HG03575 (cell line): ENCODE results near the gene LRRC10B.

ENCODE experiments used
- ATAC-seq: cut with Tn5 transposase; IDR thresholded peaks from one replicate; pipeline ENCODE4 v1.9.1; 2021; ENCODE audit not compliant: unreplicated experiment, insufficient number of reproducible peaks, low FRiP score; ENCODE audit errors: extremely low read depth

The LRRC10B gene

DNA sequence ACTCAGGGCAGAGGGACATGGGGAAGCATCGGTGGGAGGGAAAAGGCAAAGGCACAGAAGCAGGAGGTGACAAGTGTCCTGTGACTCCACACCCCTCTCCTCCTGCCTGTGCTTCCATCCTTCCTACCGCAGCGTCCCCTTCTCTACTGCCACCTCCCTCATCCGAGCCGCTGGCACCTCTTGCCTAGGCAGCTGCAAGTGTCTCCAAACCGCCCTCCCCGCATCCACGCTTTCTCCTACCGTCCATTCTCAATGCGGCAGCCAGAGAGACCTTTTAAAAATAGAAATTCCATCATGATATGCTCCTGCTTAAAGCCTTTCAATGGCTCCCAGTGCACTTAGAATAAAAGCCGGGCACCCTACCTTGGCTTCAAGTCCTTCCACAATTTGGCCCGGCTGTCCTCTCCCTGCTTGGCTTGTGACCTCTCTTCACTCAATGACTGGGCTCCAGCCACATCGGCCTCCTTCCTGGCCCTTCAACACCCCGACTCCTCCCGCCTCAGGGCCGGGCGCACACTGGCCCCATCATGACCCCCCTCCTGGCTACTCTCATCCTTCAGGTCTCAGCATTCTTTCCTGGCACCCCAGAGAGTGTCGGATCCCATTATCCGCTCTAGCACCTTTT is 16.5 kb downstream of the LRRC10B start:
- no peak for ATAC-seq

- ATAC-seq = no peak
Measured at GRCh38 chr11:61526229-61526628, 17.7 kb downstream of the LRRC10B start.

- ATAC-seq = no peak
Measured at GRCh38 chr11:61526956-61527731, 18.6 kb downstream of the LRRC10B start.

- ATAC-seq = no peak
Measured at GRCh38 chr11:61528114-61528513, 19.6 kb downstream of the LRRC10B start.

- no peak for ATAC-seq
Measured at GRCh38 chr11:61529537-61530225, 21.1 kb downstream of the LRRC10B start.

DNA sequence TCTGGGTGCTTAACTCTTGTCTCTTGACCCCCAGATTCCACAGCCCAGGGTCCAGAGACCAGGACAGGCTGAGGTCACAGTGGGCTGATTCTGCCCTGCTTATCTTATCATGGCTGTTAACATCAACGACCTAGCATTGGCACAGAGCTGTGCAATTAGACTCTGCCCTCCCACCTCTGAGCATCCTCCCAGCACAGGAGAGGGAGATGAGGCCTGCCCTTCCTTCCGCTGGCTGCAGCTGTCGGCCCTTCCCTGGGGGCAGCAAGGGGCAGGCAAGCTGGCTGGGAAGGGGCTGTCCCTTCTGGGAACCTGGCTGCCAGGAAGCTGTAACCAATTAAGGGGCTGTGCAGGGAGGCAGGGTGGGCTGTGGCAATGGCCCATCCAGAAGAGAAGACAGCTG is 22.5 kb downstream of the LRRC10B start:
- no peak for ATAC-seq

DNA sequence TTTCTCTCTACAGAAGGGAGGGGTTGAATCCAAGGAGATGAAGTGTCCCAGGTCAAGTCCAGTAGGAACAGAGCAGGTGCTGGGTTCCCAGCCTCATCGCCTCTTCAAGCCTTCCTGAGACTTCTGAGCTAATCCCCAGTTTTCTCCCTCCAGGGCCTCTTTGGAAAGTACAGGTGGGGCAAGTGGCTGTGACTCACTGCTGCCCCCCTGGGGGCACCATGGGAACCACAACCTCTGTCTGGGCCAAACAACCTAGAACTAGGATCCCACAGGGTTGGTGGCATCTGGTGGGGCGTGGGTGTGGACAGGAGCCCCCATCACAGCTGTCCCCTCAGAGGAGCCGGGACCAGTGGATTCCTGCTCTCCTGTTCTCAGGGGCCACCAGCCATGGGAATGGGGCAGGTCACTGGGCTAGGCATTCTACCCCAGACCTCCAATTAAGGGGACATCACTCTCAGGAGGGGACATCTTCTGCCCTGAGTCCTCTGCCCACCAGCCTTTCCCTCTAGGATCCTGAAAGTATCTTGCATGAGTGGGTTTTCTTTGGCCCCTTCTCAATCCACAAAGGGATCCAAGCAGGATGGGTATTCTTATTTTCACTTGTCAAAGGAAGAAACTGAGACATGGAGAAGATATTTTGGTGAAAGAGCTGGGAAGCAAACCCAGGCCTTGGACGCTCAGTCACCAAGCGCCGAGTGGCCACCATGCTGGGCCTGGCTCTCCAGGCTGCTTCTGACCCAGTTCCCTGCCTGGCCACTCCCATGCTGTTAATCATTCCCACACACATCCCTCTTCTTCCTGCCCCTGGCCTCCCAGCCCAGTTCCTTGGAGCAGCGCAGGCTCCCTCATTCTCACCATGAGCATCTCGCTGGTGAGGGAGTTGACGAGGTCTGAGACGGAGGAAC is 23.8 kb downstream of the LRRC10B start:
- ATAC-seq = no peak

DNA sequence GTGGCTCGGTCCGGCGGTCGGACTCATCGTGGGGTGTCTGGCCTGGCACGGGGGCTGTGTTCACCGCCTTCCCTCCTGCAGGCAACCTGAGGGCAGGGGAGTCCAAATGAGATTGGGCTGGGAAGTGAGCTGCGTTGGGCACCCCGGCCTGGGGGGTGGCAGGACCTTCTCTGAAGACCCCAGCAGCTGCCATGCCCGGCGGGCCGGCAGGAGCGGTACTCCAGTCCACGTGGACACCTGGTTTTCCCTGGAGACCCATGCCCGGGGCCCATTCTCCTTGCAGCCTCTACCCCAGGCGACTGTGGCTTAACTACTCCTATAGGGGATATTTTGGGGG is 24.5 kb downstream of the LRRC10B start:
- no peak for ATAC-seq

DNA sequence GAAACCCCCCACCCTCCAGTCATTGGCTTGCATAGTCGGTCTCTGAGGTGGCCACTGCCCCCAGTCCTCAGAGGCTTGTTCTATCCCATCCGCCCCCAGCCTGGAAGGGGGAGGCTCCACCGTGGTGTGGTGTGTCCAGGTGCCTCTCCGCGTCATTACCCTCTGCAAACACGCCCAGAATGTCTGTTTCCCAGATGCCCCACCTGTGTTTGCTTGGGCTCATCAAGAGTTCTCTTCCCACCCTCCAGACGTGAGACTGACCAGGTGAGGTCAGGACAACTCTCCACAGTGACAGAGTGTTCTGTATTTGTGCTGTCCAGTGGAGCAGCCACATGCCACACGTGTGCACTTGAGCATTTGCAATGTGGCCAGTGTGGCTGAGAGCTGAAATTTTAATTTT is 24.9 kb downstream of the LRRC10B start:
- no peak for ATAC-seq

DNA sequence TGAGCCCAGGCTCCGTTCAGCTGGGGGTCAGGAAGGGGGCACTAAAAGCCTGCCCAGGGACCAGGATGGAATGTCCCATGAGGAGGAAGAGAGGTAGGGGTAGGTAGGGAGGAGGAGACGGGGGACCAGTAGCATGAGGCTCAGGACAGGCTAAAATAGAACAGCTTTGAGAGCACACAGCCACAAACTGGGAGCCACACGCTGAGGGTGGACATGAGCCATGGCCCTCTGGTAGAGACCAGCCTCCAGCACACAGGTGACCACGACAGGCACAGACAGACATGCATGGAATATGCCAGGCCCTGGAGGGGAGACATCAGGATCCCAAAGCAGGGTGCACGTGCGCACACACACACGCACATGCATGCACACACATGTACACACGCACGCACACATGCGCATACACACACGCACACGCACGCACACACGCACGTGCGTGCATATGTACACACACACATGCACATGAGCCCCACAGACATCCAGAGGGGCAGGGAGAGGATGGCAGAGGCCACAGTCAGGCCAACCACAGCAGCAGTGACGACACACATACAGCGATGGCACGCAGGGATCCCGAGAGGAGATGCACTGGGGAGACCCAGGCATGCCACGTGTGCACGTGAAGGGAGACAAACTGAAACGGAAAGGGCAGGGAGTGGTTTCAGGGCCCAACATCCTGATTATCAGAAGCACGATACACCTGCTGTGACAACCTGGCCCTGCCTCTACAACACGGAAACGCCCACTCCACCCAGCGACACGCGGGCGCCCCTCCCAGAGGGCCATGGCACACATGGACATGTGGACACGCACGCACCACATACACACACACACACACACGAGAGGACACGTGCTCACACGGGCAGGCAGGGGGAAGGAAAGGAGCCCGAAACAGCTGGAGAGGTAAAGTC is 25.7 kb downstream of the LRRC10B start:
- no peak for ATAC-seq

DNA sequence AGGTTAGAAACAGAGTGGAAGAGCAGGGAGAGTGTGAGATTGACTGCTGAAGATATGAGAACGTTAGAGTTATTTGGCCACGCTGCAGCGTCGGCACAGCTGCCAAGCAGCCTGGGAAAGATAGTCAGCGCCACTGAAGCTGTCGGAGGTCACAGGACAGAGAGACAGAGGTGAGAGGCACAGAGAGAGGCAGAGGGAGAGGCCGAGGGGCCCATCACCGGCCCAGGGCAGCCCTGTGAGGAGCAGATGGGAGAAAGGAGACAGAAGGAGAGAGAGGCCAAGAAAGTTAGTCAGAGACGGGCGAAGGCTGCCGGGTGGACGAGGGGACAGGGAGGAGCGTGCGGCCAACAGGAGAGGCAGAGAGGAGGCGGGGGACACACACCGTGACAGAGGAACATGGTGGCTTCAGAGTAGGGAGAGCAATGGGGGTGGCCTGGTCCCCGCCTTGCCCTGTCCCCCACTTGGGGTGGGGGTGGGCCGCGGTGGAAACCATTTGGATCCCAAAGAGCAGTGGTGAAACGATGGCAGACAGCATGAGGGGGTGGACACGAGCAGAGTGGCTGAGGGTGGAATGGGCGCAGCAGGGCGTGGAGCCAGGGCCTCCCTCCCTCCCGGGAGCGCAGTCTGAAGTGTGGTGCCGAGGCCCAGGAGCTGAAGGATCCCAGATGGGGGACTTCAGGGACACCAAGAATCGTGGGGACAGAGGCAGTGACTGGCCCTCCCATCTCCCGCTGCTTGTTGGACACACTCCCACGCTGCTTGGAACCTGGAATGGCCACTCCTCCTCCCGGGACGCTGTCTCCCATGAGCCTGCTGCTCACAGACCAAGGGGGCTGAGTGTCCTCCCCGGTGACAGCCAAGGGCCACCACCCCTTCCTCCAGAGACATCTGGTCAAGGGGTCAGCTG is 26.6 kb downstream of the LRRC10B start:
- ATAC-seq = no peak

GRCh38 chr11:61535998-61536675 is 27.6 kb downstream of the LRRC10B start:
- ATAC-seq = no peak

- ATAC-seq = no peak
Measured at GRCh38 chr11:61536676-61537270, 28.2 kb downstream of the LRRC10B start.

DNA sequence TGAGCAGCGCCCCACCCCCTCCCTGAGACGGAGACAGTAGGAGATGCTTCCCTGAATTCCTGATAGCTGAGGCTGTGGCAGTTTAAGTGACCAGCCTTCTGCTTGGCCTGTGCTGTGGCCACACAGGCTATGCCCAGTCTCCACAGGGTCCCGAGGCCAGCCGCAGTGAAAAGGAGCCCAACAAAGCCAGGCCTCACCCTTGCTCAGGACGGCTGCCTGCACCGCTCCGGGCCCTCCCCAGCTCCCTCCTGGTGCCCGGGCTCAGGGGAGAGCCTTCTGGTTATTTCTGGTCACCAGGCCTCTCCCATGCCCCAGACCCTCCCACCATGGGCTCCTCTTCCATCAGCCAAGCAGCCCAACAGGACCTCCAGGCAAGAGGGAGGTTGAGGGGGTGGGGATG is 28.8 kb downstream of the LRRC10B start:
- no peak for ATAC-seq

- ATAC-seq = no peak
Measured at GRCh38 chr11:61538636-61538961, 30.1 kb downstream of the LRRC10B start.

DNA sequence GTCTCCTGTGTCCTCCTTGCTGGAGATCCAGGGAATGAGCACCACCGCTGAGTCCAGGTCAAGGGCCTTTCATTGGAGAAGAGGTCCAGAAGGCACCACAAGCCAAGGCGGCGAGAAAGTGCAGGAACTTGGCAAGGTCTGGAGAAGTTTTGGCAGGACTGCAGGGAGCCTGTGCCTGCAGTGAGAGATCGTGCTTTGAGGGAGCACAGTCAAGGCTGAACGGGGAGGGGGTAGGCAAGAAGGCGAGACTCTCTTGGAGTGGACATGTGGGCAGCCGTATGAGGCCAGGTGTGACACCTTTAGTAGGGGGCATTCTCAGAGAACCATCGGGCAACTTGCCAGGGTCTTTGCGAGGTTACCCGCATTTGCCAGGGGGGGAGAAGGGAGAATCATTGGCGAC is 30.5 kb downstream of the LRRC10B start:
- no peak for ATAC-seq
